HG02970 (cell line): ENCODE results near the gene SPINDOC.
"Not testable (repeated sequence)": the region's sequence is repeated elsewhere in the genome, so short reads cannot be mapped to it uniquely, and the experiment has no call there.

ENCODE experiments used
- ATAC-seq: cut with Tn5 transposase; IDR thresholded peaks from one replicate; pipeline ENCODE4 v1.9.1; 2021; ENCODE audit warnings: mild to moderate bottlenecking, moderate library complexity, moderate number of reproducible peaks; ENCODE audit not compliant: unreplicated experiment, low FRiP score

The SPINDOC gene

DNA sequence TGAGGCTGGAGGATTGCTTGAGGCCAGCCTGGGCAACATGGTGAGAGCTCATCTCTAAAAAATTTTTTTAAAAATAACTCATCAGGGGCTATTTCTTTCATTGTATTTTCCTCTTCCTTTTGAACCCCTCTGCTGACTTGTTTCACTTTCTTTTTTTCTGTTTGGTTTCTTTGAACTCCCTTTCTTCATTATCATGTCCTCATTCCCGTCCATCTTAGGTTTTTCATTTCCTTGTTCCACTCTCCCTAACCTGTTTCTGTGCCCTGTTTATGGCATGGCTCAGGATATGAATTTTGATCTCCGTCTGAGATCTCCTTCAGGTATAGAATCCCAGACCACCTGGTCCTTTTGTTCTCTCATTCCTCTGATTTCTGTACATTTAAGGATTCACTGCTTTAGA, 38.1 kb downstream of the SPINDOC start:
- ATAC-seq, result no peak

DNA sequence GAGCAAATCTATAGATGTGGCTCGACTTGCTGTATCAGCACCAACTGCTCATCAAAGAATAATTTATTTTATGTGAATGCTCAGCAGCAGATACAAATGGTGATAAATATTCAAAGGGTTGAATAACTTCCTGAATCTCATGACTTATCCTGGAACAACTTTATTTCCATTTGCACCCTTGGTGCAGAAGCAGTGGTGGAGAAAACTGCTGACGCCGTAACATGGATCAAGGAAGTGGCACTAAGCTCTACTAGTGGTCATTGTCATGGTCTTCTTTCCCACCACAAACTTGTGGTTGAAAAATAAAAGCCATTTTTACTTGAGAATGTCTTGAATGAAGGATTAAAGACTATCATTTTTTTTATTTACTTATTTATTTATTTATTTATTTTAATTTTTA, 40.2 kb downstream of the SPINDOC start:
- no peak for ATAC-seq

GRCh38 chr11:63854696-63855095, 41.4 kb downstream of the SPINDOC start:
- no peak for ATAC-seq

DNA sequence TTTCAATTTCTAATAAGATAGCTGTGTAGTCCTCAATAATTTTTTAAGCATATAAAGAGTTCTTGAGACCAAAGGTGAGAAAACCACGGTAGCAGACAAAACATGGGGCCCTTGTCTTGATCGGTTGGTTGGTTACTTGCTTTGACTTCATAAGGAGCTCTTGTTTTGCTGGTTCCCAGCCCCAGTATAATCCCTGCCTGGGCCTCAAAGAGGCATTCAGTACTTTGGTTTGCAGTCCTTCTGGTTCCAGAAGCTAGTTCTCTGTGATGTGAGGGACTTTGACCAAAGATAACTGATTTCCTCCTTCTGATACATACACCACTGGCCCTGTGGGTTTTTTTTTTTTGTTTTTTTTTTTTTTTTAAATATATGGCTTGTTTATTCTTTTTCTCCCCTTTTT, 42.7 kb downstream of the SPINDOC start:
- ATAC-seq, result no peak

GRCh38 chr11:63858628-63859550, 45.6 kb downstream of the SPINDOC start:
- no peak for ATAC-seq

GRCh38 chr11:63862923-63863322, 49.7 kb downstream of the SPINDOC start:
- no peak for ATAC-seq

DNA sequence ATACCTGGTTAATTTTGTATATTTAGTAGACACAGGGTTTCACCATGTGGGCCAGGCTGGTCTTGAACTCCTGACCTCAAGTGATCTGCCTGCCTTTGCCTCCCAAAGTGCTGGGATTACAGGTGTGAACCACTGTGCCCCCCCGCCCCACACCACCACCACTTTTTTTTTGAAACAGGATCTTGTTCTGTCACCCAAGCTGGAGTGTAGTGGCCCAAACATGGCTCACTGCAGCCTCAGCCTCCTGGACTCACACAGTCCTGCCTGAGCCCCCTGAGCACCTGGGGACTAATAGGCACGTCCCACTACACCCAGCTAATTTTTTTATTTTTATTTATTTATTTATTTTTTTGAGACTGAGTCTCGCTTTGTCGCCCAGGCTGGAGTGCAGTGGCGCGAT, 50.4 kb downstream of the SPINDOC start:
- ATAC-seq, result not testable (repeated sequence)

GRCh38 chr11:63866211-63866610, 53.0 kb downstream of the SPINDOC start:
- ATAC-seq, result no peak

DNA sequence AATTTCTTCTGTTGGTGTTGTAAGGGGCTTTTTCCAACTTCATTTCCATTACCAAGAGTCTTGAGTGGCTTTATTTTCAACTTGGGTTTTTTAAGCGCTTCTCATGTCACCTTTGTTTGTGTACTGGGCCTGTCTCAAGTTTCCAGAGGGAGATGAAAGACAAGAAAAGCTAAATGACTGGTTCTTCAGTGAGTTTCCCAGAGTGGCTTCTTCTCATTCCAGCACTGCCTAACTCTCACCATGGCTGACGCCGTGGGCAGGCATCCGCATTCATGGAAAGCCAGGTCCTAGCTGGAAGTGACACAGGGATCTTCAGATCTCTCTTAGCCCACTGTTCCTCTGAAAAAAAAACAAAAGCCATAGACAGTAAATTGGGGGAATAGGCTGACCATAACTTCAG, 54.3 kb downstream of the SPINDOC start:
- ATAC-seq, result no peak

- no peak for ATAC-seq
Measured at GRCh38 chr11:63868399-63869064, 55.3 kb downstream of the SPINDOC start.

DNA sequence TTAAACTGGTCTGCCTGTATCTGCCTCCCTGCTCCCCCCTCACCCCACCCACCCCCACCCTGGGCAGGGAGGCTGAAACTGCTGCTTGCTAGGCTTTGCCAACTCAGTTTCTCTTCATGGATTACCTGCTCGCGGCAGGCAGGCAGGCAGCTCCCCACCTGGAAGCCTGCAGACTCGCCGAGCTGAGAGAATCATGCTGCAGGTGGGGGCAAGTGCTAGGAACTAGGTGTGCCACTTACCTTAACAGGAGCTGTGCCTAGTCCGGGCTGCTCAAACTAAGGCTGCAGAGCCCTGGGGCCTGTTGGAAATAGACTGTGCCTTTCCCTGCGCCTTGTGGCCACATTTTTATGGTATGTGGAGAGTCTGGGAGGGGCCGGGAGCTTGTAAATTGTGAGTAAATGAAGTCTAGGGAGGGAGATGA, 55.9 kb downstream of the SPINDOC start:
- no peak for ATAC-seq

- no peak for ATAC-seq
Measured at GRCh38 chr11:63869683-63870082, 56.4 kb downstream of the SPINDOC start.

DNA sequence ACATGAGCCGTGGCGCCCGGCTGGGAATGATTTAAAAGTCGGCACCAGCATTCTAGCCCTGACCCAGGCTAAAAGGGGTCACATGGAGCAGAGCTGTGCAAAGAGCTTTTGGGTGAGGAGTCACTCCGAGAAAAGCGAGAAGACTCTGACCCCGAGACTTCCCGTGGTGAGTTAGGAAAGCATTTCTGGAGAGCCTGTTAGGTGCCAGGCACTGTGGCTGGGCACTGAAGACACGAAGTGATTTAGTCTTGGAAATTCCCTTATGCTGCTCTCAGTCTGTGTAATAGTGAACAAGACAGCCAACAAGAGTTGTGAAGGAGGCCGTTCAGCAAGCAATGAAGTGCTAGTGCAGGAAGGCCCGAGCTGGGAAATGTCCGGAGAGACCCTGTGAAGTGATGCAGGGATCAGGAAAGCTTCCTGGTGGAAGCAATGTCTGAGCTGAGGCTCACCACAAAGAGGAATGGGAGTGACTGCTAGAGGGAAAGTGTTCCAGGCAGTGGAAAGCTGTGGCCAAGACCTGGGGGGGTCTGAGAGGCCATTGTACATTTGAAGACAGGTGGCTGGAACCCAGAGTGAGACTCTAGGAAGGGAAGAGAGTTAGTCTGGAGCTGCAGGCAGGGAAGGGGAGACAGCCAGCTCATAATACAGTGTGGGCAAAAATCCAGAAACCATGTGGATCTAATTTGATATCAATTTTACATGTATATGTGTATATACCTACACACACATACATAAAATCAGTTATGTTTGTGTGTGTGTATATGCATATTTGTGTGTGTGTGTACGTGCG, 57.3 kb downstream of the SPINDOC start:
- ATAC-seq, result no peak

- peak; percentile 76 for ATAC-seq
Measured at GRCh38 chr11:63871962-63872799, 58.9 kb downstream of the SPINDOC start.

DNA sequence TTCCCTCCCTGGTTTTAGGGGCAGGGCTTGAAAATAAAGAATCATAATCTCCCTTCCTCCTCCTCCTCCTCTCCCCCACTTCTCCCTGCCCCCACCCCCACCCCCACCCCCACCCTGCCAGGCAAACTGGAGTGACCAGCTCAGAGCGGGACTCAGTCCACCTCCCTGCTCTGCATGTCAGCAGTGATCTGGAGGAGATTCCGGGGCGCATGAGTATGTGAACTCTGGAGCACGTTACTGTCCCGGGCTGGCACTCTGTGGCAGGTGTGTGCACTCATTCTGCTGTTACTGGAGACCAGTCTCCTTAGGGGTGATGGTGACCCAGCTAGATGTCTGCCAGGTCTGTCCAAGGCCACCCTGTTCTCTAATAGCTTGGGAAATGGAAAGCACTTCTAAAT, 59.5 kb downstream of the SPINDOC start:
- no peak for ATAC-seq

DNA sequence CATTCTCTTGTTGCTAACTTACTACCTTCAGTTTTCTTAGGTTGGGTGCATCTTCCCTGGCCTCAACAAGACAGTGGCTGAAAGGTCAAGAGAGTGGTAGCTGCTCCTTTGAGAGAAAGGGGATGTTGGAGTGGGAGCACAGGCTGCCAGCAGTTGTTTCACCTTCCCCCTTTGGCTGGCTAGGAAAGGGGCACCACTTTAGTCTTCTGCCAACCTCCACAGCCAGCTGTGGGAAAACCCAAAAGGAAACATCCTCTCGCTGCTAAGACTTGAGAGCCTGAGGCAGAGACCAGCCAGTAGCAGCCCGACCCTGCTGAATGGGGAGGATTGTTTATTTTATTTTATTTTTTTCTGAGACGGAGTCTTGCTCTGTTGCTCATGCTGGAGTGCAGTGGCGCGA, 60.1 kb downstream of the SPINDOC start:
- ATAC-seq, result no peak

GRCh38 chr11:63874511-63874910, 61.3 kb downstream of the SPINDOC start:
- no peak for ATAC-seq

DNA sequence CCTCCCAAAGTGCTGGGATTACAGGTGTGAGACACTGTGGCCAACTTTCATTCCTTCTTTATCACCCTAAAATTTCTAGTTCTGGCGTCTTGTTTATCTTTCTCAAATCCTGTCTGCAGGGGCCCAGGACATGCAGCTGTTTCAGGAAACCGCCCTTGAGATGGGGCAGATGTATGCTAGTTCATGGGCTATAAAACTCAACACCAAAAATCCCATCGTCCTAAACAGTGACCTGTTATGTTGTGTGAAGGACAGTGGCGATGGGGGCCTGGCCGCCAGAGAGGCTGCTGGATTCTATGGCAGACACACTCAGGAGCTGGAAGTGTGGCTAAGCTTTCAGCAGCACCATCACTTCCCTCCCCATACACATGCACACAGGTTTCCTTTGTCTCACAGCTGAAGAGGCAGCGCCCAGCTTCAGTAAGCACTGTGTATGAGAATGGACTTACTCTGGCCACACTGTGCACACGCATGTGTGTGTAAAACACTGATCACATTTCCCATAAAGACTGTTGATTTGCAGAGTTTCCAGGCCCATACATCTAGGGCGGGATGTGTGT, 62.3 kb downstream of the SPINDOC start:
- ATAC-seq, result no peak

- ATAC-seq, result no peak
Measured at GRCh38 chr11:63876616-63877015, 63.4 kb downstream of the SPINDOC start.
